ENCODE data around the gene CDR2.

CDR2 gene

GRCh38 chr16:22322741-22323140 is 51.7 kb downstream of the CDR2 start:
- TF ChIP-seq POLR2AphosphoS5 (IDR thresholded peaks at IDR 0.05; ENCODE audit: low read depth, low read length) (no peak), POU2F2 (IDR thresholded peaks at IDR 0.05; ENCODE audit: low read depth, low read length) (no peak), SPI1 (IDR thresholded peaks at IDR 0.05; ENCODE audit: low read depth, low read length) (no peak)
- DNase-seq (ENCODE audit: insufficient read length, low spot score) (no peak), FAIRE-seq (no peak)

GRCh38 chr16:22322021-22322471 is 52.4 kb downstream of the CDR2 start:
- no peak for TF ChIP-seq PAX5 (IDR thresholded peaks at IDR 0.05; ENCODE audit: insufficient read depth, low read length, severe bottlenecking)
- TF ChIP-seq POU2F2 (IDR thresholded peaks at IDR 0.05; ENCODE audit: low read depth, low read length) = no peak
- TF ChIP-seq POLR2A (IDR thresholded peaks at IDR 0.05; ENCODE audit: low read depth, low read length) = no peak
- no peak for TF ChIP-seq SPI1 (IDR thresholded peaks at IDR 0.05; ENCODE audit: low read depth, low read length)
- no peak for TF ChIP-seq TAF1 (IDR thresholded peaks at IDR 0.05; ENCODE audit: low read depth, low read length)
- TF ChIP-seq POLR2AphosphoS5 (IDR thresholded peaks at IDR 0.05; ENCODE audit: low read depth, low read length) = no peak

GRCh38 chr16:22321340-22322001 is 52.9 kb downstream of the CDR2 start:
- FAIRE-seq (peak; percentile 94), DNase-seq (ENCODE audit: insufficient read length, low spot score) (peak; percentile 71)
- TF ChIP-seq POLR2AphosphoS5 (IDR thresholded peaks at IDR 0.05; ENCODE audit: low read depth, low read length) (no peak), POU2F2 (IDR thresholded peaks at IDR 0.05; ENCODE audit: low read depth, low read length) (no peak), POLR2A (IDR thresholded peaks at IDR 0.05; ENCODE audit: low read depth, low read length) (no peak), TAF1 (IDR thresholded peaks at IDR 0.05; ENCODE audit: low read depth, low read length) (no peak), PAX5 (IDR thresholded peaks at IDR 0.05; ENCODE audit: insufficient read depth, low read length, severe bottlenecking) (no peak), SPI1 (IDR thresholded peaks at IDR 0.05; ENCODE audit: low read depth, low read length) (no peak)

More at GRCh38 chr16:22322021-22322471, 52.4 kb downstream of the CDR2 start:
- FAIRE-seq (no peak), DNase-seq (ENCODE audit: insufficient read length, low spot score) (no peak)

GRCh38 chr16:22320572-22321339 is 53.7 kb downstream of the CDR2 start:
- FAIRE-seq (no peak), DNase-seq (ENCODE audit: insufficient read length, low spot score) (no peak)
- TF ChIP-seq POLR2A (IDR thresholded peaks at IDR 0.05; ENCODE audit: low read depth, low read length) (no peak), POU2F2 (IDR thresholded peaks at IDR 0.05; ENCODE audit: low read depth, low read length) (no peak), TAF1 (IDR thresholded peaks at IDR 0.05; ENCODE audit: low read depth, low read length) (no peak), POLR2AphosphoS5 (IDR thresholded peaks at IDR 0.05; ENCODE audit: low read depth, low read length) (no peak), PAX5 (IDR thresholded peaks at IDR 0.05; ENCODE audit: insufficient read depth, low read length, severe bottlenecking) (no peak), SPI1 (IDR thresholded peaks at IDR 0.05; ENCODE audit: low read depth, low read length) (no peak)

GRCh38 chr16:22318690-22319358 is 55.6 kb downstream of the CDR2 start:
- DNase-seq (ENCODE audit: insufficient read length, low spot score) (no peak), FAIRE-seq (no peak)
- TF ChIP-seq TAF1 (IDR thresholded peaks at IDR 0.05; ENCODE audit: low read depth, low read length) (no peak), POLR2A (IDR thresholded peaks at IDR 0.05; ENCODE audit: low read depth, low read length) (no peak), POLR2AphosphoS5 (IDR thresholded peaks at IDR 0.05; ENCODE audit: low read depth, low read length) (no peak), PAX5 (IDR thresholded peaks at IDR 0.05; ENCODE audit: insufficient read depth, low read length, severe bottlenecking) (no peak), POU2F2 (IDR thresholded peaks at IDR 0.05; ENCODE audit: low read depth, low read length) (no peak), SPI1 (IDR thresholded peaks at IDR 0.05; ENCODE audit: low read depth, low read length) (no peak)

- no peak for TF ChIP-seq POLR2A (IDR thresholded peaks at IDR 0.05; ENCODE audit: low read depth, low read length)
- TF ChIP-seq PAX5 (IDR thresholded peaks at IDR 0.05; ENCODE audit: insufficient read depth, low read length, severe bottlenecking) = no peak
- TF ChIP-seq SPI1 (IDR thresholded peaks at IDR 0.05; ENCODE audit: low read depth, low read length) = no peak
- no peak for TF ChIP-seq POU2F2 (IDR thresholded peaks at IDR 0.05; ENCODE audit: low read depth, low read length)
- no peak for TF ChIP-seq TAF1 (IDR thresholded peaks at IDR 0.05; ENCODE audit: low read depth, low read length)
- TF ChIP-seq POLR2AphosphoS5 (IDR thresholded peaks at IDR 0.05; ENCODE audit: low read depth, low read length) = no peak
- FAIRE-seq = no peak
- no peak for DNase-seq (ENCODE audit: insufficient read length, low spot score)
Observed at GRCh38 chr16:22317625-22318024, 56.8 kb downstream of the CDR2 start.

GRCh38 chr16:22317001-22317530 is 57.4 kb downstream of the CDR2 start:
- DNase-seq (ENCODE audit: insufficient read length, low spot score) (no peak), FAIRE-seq (no peak)
- TF ChIP-seq SPI1 (IDR thresholded peaks at IDR 0.05; ENCODE audit: low read depth, low read length) (no peak), PAX5 (IDR thresholded peaks at IDR 0.05; ENCODE audit: insufficient read depth, low read length, severe bottlenecking) (no peak), TAF1 (IDR thresholded peaks at IDR 0.05; ENCODE audit: low read depth, low read length) (no peak)

- FAIRE-seq = no peak
- TF ChIP-seq PAX5 (IDR thresholded peaks at IDR 0.05; ENCODE audit: insufficient read depth, low read length, severe bottlenecking) (no peak), POU2F2 (IDR thresholded peaks at IDR 0.05; ENCODE audit: low read depth, low read length) (no peak)
- DNase-seq (ENCODE audit: insufficient read length, low spot score) = no peak
Observed at GRCh38 chr16:22316411-22316811, 58.0 kb downstream of the CDR2 start.

- TF ChIP-seq POU2F2 (IDR thresholded peaks at IDR 0.05; ENCODE audit: low read depth, low read length) = no peak
- TF ChIP-seq PAX5 (IDR thresholded peaks at IDR 0.05; ENCODE audit: insufficient read depth, low read length, severe bottlenecking) = no peak
- no peak for TF ChIP-seq POLR2AphosphoS5 (IDR thresholded peaks at IDR 0.05; ENCODE audit: low read depth, low read length)
- TF ChIP-seq SPI1 (IDR thresholded peaks at IDR 0.05; ENCODE audit: low read depth, low read length) = no peak
- TF ChIP-seq POLR2A (IDR thresholded peaks at IDR 0.05; ENCODE audit: low read depth, low read length) = no peak
- no peak for TF ChIP-seq TAF1 (IDR thresholded peaks at IDR 0.05; ENCODE audit: low read depth, low read length)
- no peak for FAIRE-seq
- no peak for DNase-seq (ENCODE audit: insufficient read length, low spot score)
Observed at GRCh38 chr16:22315979-22316378, 58.4 kb downstream of the CDR2 start.
